Bone marrow (tissue), 2 donors: Measurements from ENCODE around the gene BORCS6.

ENCODE experiments used
- DNase-seq, 2 donors: peaks; one replicate each; lab custom pipeline; 2025; lab: John Stamatoyannopoulos, UW

Gene BORCS6

GRCh38 chr17:8142158-8142886 is 47.7 kb downstream of the BORCS6 start:
- DNase-seq = no peak

GRCh38 chr17:8141741-8142140 is 48.2 kb downstream of the BORCS6 start:
- DNase-seq = no peak

- no peak for DNase-seq
Observed at GRCh38 chr17:8141045-8141444, 48.9 kb downstream of the BORCS6 start.

DNA sequence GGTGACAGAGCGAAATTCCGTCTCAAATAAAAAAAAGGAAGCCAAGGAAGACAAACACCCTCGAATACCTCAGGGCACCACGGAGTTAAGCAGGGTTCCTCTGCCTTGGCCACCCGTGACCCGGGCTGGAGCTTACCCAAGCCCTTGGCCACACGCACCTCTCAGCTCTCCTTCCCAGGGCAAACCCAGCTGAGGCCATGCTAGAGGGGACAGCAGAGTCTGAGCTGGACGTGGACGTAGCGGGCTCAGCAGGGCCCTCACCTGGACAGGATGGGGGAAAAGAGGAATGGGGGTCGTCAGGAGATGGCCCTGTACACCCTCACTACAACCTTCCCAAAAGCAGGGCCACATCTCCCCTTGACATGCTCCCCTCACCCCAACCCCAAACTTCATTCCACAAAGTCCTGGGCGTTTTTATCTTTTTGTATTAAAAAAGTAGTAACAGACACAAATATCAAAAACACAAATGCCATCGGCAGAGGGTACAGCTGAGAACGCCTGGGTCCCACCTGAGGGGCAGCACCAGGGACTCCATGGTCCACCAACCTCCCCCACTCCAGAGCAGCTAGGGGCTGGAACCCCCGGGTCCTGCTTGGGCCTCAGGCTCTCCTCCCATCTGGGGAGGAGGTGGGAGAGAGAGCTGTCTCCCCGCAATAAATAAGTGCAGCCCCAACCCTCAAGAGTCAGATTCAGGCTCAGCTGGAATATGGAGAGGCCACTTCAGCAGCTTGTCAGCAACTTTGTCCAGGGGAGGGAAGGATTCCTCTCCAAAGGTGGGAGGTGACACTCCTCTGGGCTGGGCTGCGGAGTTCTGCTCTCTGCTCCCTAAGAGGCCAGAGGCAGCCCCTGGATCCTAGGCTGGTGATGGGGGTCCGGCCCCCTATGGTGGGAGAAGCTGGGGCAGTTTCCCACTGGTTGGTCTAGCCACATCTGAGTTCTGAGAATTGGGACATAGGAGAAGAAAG is 49.6 kb downstream of the BORCS6 start:
- no peak for DNase-seq

DNA sequence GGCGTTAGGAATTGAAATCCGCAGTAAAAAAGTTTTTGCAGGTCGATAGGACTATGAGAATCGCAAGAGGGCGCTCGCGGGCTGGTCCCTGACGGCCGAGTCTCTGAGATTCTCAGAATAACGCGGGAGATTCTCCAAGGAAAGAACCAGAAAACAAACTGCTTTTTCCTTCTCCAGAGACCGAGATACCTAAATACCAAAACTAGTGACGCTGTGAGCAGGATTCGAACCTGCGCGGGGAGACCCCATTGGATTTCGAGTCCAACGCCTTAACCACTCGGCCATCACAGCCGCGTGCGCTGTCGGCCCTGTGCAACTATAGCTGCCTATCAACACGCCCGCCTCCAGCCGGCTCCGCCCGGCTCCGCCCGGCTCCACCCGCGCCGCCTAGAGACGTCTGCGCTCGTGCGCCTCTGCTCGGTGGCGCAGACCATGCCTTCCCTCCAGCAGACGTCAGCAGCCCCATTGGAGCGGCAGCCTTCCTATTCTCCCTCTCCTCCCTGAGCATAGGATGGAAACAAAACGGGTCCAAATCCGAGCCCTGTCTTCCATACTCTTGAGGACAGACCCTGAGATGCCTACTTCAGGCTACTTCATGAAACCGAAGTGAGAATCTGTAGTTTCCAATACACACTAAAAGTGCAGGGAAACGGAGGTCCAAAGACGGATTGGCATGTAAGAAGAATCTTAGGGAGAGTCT is 51.2 kb downstream of the BORCS6 start:
- peak; percentile 94 to 97 for DNase-seq

DNA sequence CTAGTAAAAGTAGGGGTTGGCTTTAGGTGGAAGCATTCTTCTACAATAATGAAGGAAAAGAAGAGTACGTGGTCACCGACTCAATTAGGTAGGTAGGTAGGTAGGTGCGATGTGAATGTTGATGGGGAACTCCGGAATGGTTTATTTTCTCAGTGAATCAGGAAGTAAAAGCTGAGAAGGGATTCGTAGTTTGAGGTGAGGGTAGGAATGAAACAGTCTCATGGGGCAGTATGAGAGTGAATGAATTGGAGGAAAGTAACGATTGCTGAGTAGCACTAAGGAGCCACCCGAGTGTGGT is 51.7 kb downstream of the BORCS6 start:
- no peak for DNase-seq
